ENCODE results near the gene INSIG1. TPM values are rescaled to one million over a fixed set of nuclear protein-coding genes. Genes with fewer than 3 reads are reported as not detected.

The INSIG1 gene
- total RNA-seq, 4 donors from 2014 or later = 40.1 to 151 (median 79.5) TPM

GRCh38 chr7:155267023-155267422 is 30.7 kb upstream of the INSIG1 start:
- WGBS, 2 donors = 90 to 95% methylated on average over 8 of the region's 8 CpGs

GRCh38 chr7:155267436-155267835 is 30.2 kb upstream of the INSIG1 start:
- intact Hi-C loops (cut with DNase I; ENCODE audit: low total_unique reads) = no loop called here
- no peak for DNase-seq (ENCODE audit: low spot score in 2 of 2)
- 94% methylated on average over 22 to 23 of the region's 23 CpGs for WGBS, 2 donors
- TF ChIP-seq CTCF (IDR thresholded peaks at IDR 0.05) = no peak
- TF ChIP-seq POLR2A (IDR thresholded peaks at IDR 0.05) = no peak
- no peak overlapping the region for H3K4me3 ChIP-seq (ENCODE audit: low read depth, poor library complexity, severe bottlenecking)

More at GRCh38 chr7:155267023-155267422, 30.7 kb upstream of the INSIG1 start:
- intact Hi-C loops (cut with DNase I; ENCODE audit: low total_unique reads) = no loop called here
- no peak overlapping the region for H3K4me3 ChIP-seq (ENCODE audit: low read depth, poor library complexity, severe bottlenecking)
- DNase-seq (ENCODE audit: low spot score in 2 of 2) = no peak
- TF ChIP-seq POLR2A (IDR thresholded peaks at IDR 0.05) = no peak
- TF ChIP-seq CTCF (IDR thresholded peaks at IDR 0.05) = no peak

- WGBS, 2 donors = 92 to 96% methylated on average over 12 of the region's 12 CpGs
- no peak for TF ChIP-seq CTCF (IDR thresholded peaks at IDR 0.05)
- no peak overlapping the region for H3K4me3 ChIP-seq (ENCODE audit: low read depth, poor library complexity, severe bottlenecking)
- intact Hi-C loops (cut with DNase I; ENCODE audit: low total_unique reads) = no loop called here
- DNase-seq (ENCODE audit: low spot score in 2 of 2) = no peak
Measured at GRCh38 chr7:155268211-155268610, 29.5 kb upstream of the INSIG1 start.

- intact Hi-C loops (cut with DNase I; ENCODE audit: low total_unique reads) = no loop called here
- no peak for DNase-seq (ENCODE audit: low spot score in 2 of 2)
- 87 to 89% methylated on average over 6 of the region's 6 CpGs for WGBS, 2 donors
- TF ChIP-seq CTCF (IDR thresholded peaks at IDR 0.05) (no peak), POLR2A (IDR thresholded peaks at IDR 0.05) (no peak)
- no peak overlapping the region for H3K4me3 ChIP-seq (ENCODE audit: low read depth, poor library complexity, severe bottlenecking)
Measured at GRCh38 chr7:155268921-155269650, 28.6 kb upstream of the INSIG1 start.

- no peak for DNase-seq (ENCODE audit: low spot score in 2 of 2)
- intact Hi-C loops (cut with DNase I; ENCODE audit: low total_unique reads) = no loop called here
- WGBS, 2 donors = 85 to 86% methylated on average over 20 of the region's 20 CpGs
- TF ChIP-seq CTCF (IDR thresholded peaks at IDR 0.05) (no peak), POLR2A (IDR thresholded peaks at IDR 0.05) (no peak)
- no peak overlapping the region for H3K4me3 ChIP-seq (ENCODE audit: low read depth, poor library complexity, severe bottlenecking)
Measured at GRCh38 chr7:155269766-155270585, 27.7 kb upstream of the INSIG1 start.
